Nephron (organoid): Measurements from ENCODE around the gene SENP7.

Experiments used
- H3K27ac Mint-ChIP-seq, 3 experiments: 2 replicates each; pipeline ENCODE4 v1.8.0; 2020; ENCODE audit warnings: mixed read lengths in 3 of 3, mild to moderate bottlenecking in 2 of 3, moderate library complexity in 1 of 3
- H3K27me3 Mint-ChIP-seq: 2 replicates; pipeline ENCODE4 v1.8.0; 2021; ENCODE audit warnings: low read depth, mild to moderate bottlenecking, moderate library complexity, mixed read lengths
- H3K36me3 Mint-ChIP-seq: 2 replicates; pipeline ENCODE4 v1.8.0; 2020; ENCODE audit warnings: low read depth, mixed read lengths
- H3K4me1 Mint-ChIP-seq: 2 replicates; pipeline ENCODE4 v1.8.0; 2020; ENCODE audit warnings: mixed read lengths
- H3K4me3 Mint-ChIP-seq, 3 experiments: 2 replicates each; pipeline ENCODE4 v1.8.0; 2020; ENCODE audit warnings: mild to moderate bottlenecking in 3 of 3, mixed read lengths in 3 of 3, moderate library complexity in 2 of 3
- H3K9me3 Mint-ChIP-seq: 2 replicates; pipeline ENCODE4 v1.8.0; 2020; ENCODE audit warnings: mixed read lengths
- CTCF ChIP-seq, 3 experiments: fragments of 200-600 bp; sonication (generic); IDR thresholded peaks; one replicate each; pipeline ENCODE4 v1.5.0; 2021; ENCODE audit warnings: antibody characterized with exemption in 3 of 3; ENCODE audit not compliant: unreplicated experiment in 3 of 3

SENP7 gene

GRCh38 chr3:101529816-101530685 is 17.0 kb upstream of the SENP7 start:
- Mint-ChIP-seq H3K4me3 (no peak overlapping the region), H3K9me3 (no peaks in the 10 kb centered on the region), H3K4me1 (no peaks in the 10 kb centered on the region), H3K36me3 (no peaks in the 10 kb centered on the region), H3K27me3 (no peaks in the 10 kb centered on the region), H3K27ac (no peak overlapping the region)
- no peak for TF ChIP-seq CTCF (IDR thresholded peaks at IDR 0.05; ENCODE audit: unreplicated experiment in 3 of 3)

- Mint-ChIP-seq H3K4me3 (no peak overlapping the region), H3K27me3 (no peaks in the 10 kb centered on the region), H3K36me3 (no peaks in the 10 kb centered on the region), H3K9me3 (no peaks in the 10 kb centered on the region), H3K4me1 (no peaks in the 10 kb centered on the region), H3K27ac (no peak overlapping the region)
- TF ChIP-seq CTCF (IDR thresholded peaks at IDR 0.05; ENCODE audit: unreplicated experiment in 3 of 3), result no peak
Measured at GRCh38 chr3:101527906-101528305, 14.9 kb upstream of the SENP7 start.

GRCh38 chr3:101527441-101527840 is 14.4 kb upstream of the SENP7 start:
- TF ChIP-seq CTCF (IDR thresholded peaks at IDR 0.05; ENCODE audit: unreplicated experiment in 3 of 3), result no peak
- Mint-ChIP-seq H3K36me3 (no peaks in the 10 kb centered on the region), H3K27me3 (peaks cover 2% of the 10 kb centered on the region), H3K27ac (no peak overlapping the region), H3K4me1 (no peaks in the 10 kb centered on the region), H3K4me3 (no peak overlapping the region), H3K9me3 (no peaks in the 10 kb centered on the region)

DNA sequence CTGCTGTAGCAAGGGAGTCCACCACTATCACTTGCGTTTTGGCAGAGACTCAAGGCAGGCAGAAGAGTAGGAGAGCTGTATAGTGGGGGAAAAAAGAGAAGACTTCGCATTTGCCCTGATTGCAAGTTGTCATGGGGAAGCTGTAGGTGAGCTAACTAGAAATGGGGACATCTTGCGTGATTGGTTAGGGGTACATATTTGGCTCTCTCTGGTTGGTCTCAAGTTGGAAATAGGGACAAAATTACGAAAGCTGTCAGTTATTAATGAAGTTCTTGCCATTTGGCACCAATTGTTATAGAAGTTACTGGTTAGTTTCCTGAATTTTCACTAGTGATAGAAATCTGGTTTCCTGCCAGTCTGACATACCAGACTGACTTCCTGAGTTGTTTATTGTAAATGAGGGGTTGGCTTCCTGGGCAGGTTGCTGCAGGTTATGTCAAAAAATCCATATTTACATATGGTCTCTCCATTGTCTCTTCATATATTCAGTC is 8.2 kb upstream of the SENP7 start:
- H3K9me3 Mint-ChIP-seq, result no peaks in the 10 kb centered on the region
- peaks cover 9% of the 10 kb centered on the region for H3K27me3 Mint-ChIP-seq
- H3K36me3 Mint-ChIP-seq, result no peaks in the 10 kb centered on the region
- no peak overlapping the region for H3K4me3 Mint-ChIP-seq
- no peaks in the 10 kb centered on the region for H3K4me1 Mint-ChIP-seq
- H3K27ac Mint-ChIP-seq, result no peak overlapping the region
- TF ChIP-seq CTCF (IDR thresholded peaks at IDR 0.05; ENCODE audit: unreplicated experiment in 3 of 3), result no peak

DNA sequence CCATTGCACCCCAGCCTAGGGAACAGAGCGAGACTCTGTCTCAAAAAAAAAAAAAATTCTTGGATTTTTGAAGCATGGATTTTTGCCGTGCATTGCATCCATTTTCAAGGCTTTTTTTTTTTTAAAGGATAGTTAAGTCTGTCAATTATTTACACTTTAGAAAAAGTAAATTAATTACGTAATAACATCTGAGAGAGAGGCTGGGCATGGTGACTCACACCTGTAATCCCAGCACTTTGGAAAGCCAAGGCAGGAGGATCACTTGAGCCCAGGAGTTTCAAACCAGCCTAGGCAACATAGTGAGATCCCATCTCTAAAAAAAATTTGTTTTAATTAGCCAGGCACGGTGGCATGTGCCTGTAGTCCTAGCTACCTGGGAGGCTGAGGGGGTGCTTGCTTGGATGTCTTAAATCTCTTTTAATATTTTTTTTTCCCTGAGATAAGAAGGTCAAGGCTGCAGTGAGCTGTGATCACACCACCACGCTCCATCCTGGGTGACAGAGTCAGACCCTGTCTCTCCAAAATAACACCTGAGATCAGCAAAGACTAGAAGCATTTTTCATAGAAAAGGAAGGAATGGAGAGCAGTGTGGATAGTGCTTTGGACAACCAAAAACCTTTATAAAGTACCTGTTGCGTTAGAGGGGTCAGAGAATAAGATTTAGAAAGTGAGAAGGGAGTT is 6.8 kb upstream of the SENP7 start:
- no peak overlapping the region for H3K4me3 Mint-ChIP-seq
- no peak overlapping the region for H3K27ac Mint-ChIP-seq
- peaks cover 13% of the 10 kb centered on the region for H3K27me3 Mint-ChIP-seq
- no peaks in the 10 kb centered on the region for H3K4me1 Mint-ChIP-seq
- no peaks in the 10 kb centered on the region for H3K9me3 Mint-ChIP-seq
- no peak for TF ChIP-seq CTCF (IDR thresholded peaks at IDR 0.05; ENCODE audit: unreplicated experiment in 3 of 3)
- H3K36me3 Mint-ChIP-seq, result no peaks in the 10 kb centered on the region
